ENCODE data around the gene PTOV1.

Gene PTOV1

GRCh38 chr19:49844138-49845095 is 6.5 kb upstream of the PTOV1 start:
- H3K27ac ChIP-seq (replicated peaks) = peak overlapping the region; percentile 47
- TF ChIP-seq, protein P1, sequence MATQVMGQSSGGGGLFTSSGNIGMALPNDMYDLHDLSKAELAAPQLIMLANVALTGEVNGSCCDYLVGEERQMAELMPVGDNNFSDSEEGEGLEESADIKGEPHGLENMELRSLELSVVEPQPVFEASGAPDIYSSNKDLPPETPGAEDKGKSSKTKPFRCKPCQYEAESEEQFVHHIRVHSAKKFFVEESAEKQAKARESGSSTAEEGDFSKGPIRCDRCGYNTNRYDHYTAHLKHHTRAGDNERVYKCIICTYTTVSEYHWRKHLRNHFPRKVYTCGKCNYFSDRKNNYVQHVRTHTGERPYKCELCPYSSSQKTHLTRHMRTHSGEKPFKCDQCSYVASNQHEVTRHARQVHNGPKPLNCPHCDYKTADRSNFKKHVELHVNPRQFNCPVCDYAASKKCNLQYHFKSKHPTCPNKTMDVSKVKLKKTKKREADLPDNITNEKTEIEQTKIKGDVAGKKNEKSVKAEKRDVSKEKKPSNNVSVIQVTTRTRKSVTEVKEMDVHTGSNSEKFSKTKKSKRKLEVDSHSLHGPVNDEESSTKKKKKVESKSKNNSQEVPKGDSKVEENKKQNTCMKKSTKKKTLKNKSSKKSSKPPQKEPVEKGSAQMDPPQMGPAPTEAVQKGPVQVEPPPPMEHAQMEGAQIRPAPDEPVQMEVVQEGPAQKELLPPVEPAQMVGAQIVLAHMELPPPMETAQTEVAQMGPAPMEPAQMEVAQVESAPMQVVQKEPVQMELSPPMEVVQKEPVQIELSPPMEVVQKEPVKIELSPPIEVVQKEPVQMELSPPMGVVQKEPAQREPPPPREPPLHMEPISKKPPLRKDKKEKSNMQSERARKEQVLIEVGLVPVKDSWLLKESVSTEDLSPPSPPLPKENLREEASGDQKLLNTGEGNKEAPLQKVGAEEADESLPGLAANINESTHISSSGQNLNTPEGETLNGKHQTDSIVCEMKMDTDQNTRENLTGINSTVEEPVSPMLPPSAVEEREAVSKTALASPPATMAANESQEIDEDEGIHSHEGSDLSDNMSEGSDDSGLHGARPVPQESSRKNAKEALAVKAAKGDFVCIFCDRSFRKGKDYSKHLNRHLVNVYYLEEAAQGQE (IDR thresholded peaks at IDR 0.05; ENCODE audit: insufficient replicate concordance, low read depth) = no peak
- TF ChIP-seq POLR2AphosphoS5 (IDR thresholded peaks at IDR 0.05; ENCODE audit: low read depth) = no peak
- no peak for TF ChIP-seq GABPA (IDR thresholded peaks at IDR 0.05; ENCODE audit: low read depth)
- H3K27me3 ChIP-seq (ENCODE audit: insufficient read depth, poor library complexity, severe bottlenecking) = no peaks in the 10 kb centered on the region
- no peak overlapping the region for H3K4me3 ChIP-seq (replicated peaks; ENCODE audit: insufficient read depth, low read length)
- DNase-seq (ENCODE audit: low read depth in 1 of 2, low spot score in 1 of 2) = peak in 1 of 2 experiments; percentile 85

GRCh38 chr19:49845414-49845813 is 5.5 kb upstream of the PTOV1 start:
- H3K4me3 ChIP-seq (replicated peaks; ENCODE audit: insufficient read depth, low read length) = no peak overlapping the region
- DNase-seq (ENCODE audit: low read depth in 1 of 2, low spot score in 1 of 2) = no peak
- H3K27ac ChIP-seq (replicated peaks) = no peak overlapping the region
- H3K27me3 ChIP-seq (ENCODE audit: insufficient read depth, poor library complexity, severe bottlenecking) = no peaks in the 10 kb centered on the region
- TF ChIP-seq CTCF (IDR thresholded peaks at IDR 0.05; ENCODE audit: insufficient read depth, low read length) (no peak), SPI1 (IDR thresholded peaks at IDR 0.05; ENCODE audit: borderline replicate concordance, low read depth) (no peak), POLR2AphosphoS5 (IDR thresholded peaks at IDR 0.05; ENCODE audit: low read depth) (no peak), GABPA (IDR thresholded peaks at IDR 0.05; ENCODE audit: low read depth) (no peak)
- TF ChIP-seq, protein P1 (IDR thresholded peaks at IDR 0.05; ENCODE audit: insufficient replicate concordance, low read depth) = no peak

GRCh38 chr19:49846408-49846807 is 4.6 kb upstream of the PTOV1 start:
- Histone ChIP-seq H3K27me3 (ENCODE audit: insufficient read depth, poor library complexity, severe bottlenecking) (no peaks in the 10 kb centered on the region), H3K4me3 (replicated peaks; ENCODE audit: insufficient read depth, low read length) (no peak overlapping the region), H3K27ac (replicated peaks) (no peak overlapping the region)
- TF ChIP-seq, protein P1 (IDR thresholded peaks at IDR 0.05; ENCODE audit: insufficient replicate concordance, low read depth) = no peak
- TF ChIP-seq POLR2AphosphoS5 (IDR thresholded peaks at IDR 0.05; ENCODE audit: low read depth) = no peak
- no peak for TF ChIP-seq GABPA (IDR thresholded peaks at IDR 0.05; ENCODE audit: low read depth)
- no peak for TF ChIP-seq CTCF (IDR thresholded peaks at IDR 0.05; ENCODE audit: insufficient read depth, low read length)
- TF ChIP-seq SPI1 (IDR thresholded peaks at IDR 0.05; ENCODE audit: borderline replicate concordance, low read depth) = no peak
- no peak for DNase-seq (ENCODE audit: low read depth in 1 of 2, low spot score in 1 of 2)
